ENCODE results near the gene STOX1. TPM values are rescaled to one million over a fixed set of nuclear protein-coding genes. Genes with fewer than 3 reads are reported as not detected.

Gene STOX1
- polyA plus RNA-seq, 3 donors = 0.03 TPM; not detected in 2

GRCh38 chr10:68796605-68797004 is 30.7 kb upstream of the STOX1 start:
- Histone ChIP-seq H3K9ac (ENCODE audit: insufficient read depth, low read length, poor library complexity, severe bottlenecking) (no peak overlapping the region), H3K4me1 (ENCODE audit: control insufficient read depth in 1 of 2, insufficient read depth in 2 of 2, low read length in 2 of 2) (no peaks in the 10 kb centered on the region), H3K27ac (ENCODE audit: low read depth in 1 of 2, low read length in 2 of 2) (no peak overlapping the region), H4K20me1 (ENCODE audit: insufficient read depth, low read length) (no peaks in the 10 kb centered on the region), H3K79me2 (ENCODE audit: insufficient read depth, low read length) (no peaks in the 10 kb centered on the region), H2AFZ (ENCODE audit: insufficient read depth, low read depth, low read length, poor library complexity, severe bottlenecking) (no peak overlapping the region), H3K36me3 (replicated peaks in 1 of 2; ENCODE audit: control insufficient read depth in 1 of 2, insufficient read depth in 2 of 2, low read length in 2 of 2) (peaks cover 31 to 62% of the 10 kb centered on the region in 2 donors), H3K27me3 (ENCODE audit: control insufficient read depth in 2 of 2, insufficient read depth in 2 of 2, low read length in 2 of 2) (no peaks in the 10 kb centered on the region), H3K4me2 (replicated peaks; ENCODE audit: extremely low read depth, low read length, poor library complexity, severe bottlenecking) (no peak overlapping the region), H3K9me3 (replicated peaks in 1 of 2; ENCODE audit: control insufficient read depth in 1 of 2, insufficient read depth in 1 of 2, low read length in 2 of 2) (no peaks in the 10 kb centered on the region), H3K4me3 (replicated peaks in 1 of 3; ENCODE audit: low read depth in 2 of 3, low read length in 3 of 3) (no peak overlapping the region)
- Mint-ChIP-seq H3K9me3 (no peaks in the 10 kb centered on the region), H3K27ac (no peak overlapping the region), H3K4me1 (no peaks in the 10 kb centered on the region), H3K27me3 (ENCODE audit: low read depth in 3 of 3) (no peaks in the 10 kb centered on the region), H3K36me3 (peaks cover 27 to 52% of the 10 kb centered on the region in 2 donors), H3K4me3 (no peak overlapping the region)
- TF ChIP-seq CTCF (IDR thresholded peaks at IDR 0.05) = no peak
- DNase-seq = no peak
- intact Hi-C loops (cut with micrococcal nuclease) = no loop called here
- WGBS (ENCODE audit: insufficient coverage) = 100% methylated on average over 1 of the region's 3 CpGs

- no peak for DNase-seq
- Histone ChIP-seq H3K9me3 (replicated peaks in 1 of 2; ENCODE audit: control insufficient read depth in 1 of 2, insufficient read depth in 1 of 2, low read length in 2 of 2) (no peaks in the 10 kb centered on the region), H3K4me2 (replicated peaks; ENCODE audit: extremely low read depth, low read length, poor library complexity, severe bottlenecking) (no peak overlapping the region), H3K27ac (ENCODE audit: low read depth in 1 of 2, low read length in 2 of 2) (no peak overlapping the region), H3K79me2 (ENCODE audit: insufficient read depth, low read length) (no peaks in the 10 kb centered on the region), H3K4me3 (replicated peaks in 1 of 3; ENCODE audit: low read depth in 2 of 3, low read length in 3 of 3) (no peak overlapping the region), H3K9ac (ENCODE audit: insufficient read depth, low read length, poor library complexity, severe bottlenecking) (no peak overlapping the region), H3K36me3 (replicated peaks in 1 of 2; ENCODE audit: control insufficient read depth in 1 of 2, insufficient read depth in 2 of 2, low read length in 2 of 2) (peaks cover 11 to 28% of the 10 kb centered on the region in 2 donors), H3K4me1 (ENCODE audit: control insufficient read depth in 1 of 2, insufficient read depth in 2 of 2, low read length in 2 of 2) (no peaks in the 10 kb centered on the region), H4K20me1 (ENCODE audit: insufficient read depth, low read length) (no peaks in the 10 kb centered on the region), H3K27me3 (ENCODE audit: control insufficient read depth in 2 of 2, insufficient read depth in 2 of 2, low read length in 2 of 2) (no peaks in the 10 kb centered on the region), H2AFZ (ENCODE audit: insufficient read depth, low read depth, low read length, poor library complexity, severe bottlenecking) (no peak overlapping the region)
- peaks cover 6 to 18% of the 10 kb centered on the region in 2 donors for H3K36me3 Mint-ChIP-seq
- H3K4me3 Mint-ChIP-seq = no peak overlapping the region
- intact Hi-C loops (cut with micrococcal nuclease) = no loop called here
- no peaks in the 10 kb centered on the region for H3K27me3 Mint-ChIP-seq (ENCODE audit: low read depth in 3 of 3)
- TF ChIP-seq CTCF (IDR thresholded peaks at IDR 0.05) = no peak
- WGBS (ENCODE audit: insufficient coverage) = no CpG with 5 or more reads among the region's 2 CpGs
- H3K4me1 Mint-ChIP-seq = no peaks in the 10 kb centered on the region
- no peak overlapping the region for H3K27ac Mint-ChIP-seq
- no peaks in the 10 kb centered on the region for H3K9me3 Mint-ChIP-seq
These were observed 27.1 kb upstream of the STOX1 start for GRCh38 chr10:68800211-68800610.
